ENCODE results near the gene EVI2B. TPM values are rescaled to one million over a fixed set of nuclear protein-coding genes. Genes with fewer than 3 reads are reported as not detected.
A peak's percentile ranks its signal among the peaks of the same experiment; 100 is the strongest.

EVI2B gene
- total RNA-seq, 4 donors from 2014 or later = 1.2 to 4.2 (median 2.5) TPM

- no peaks in the 10 kb centered on the region for H3K9me3 ChIP-seq
- no peaks in the 10 kb centered on the region for H3K27me3 ChIP-seq
- DNase-seq (no peak), ATAC-seq (no peak)
- in situ Hi-C loops (cut with MboI; ENCODE audit: low sequenced_read_pairs in 4 of 4) = loop anchor here in 1 of 4 donors (25.0 kb wide), 1 partner anchor 90 kb away; no protein-coding TSS in a partner anchor
- H3K4me1 ChIP-seq = no peaks in the 10 kb centered on the region
- H3K27ac ChIP-seq = no peak overlapping the region
- intact Hi-C loops (cut with DNase I; ENCODE audit: low total_unique reads) = no loop called here
- no peak for TF ChIP-seq CTCF (IDR thresholded peaks at IDR 0.05 in 4 of 5, conservative IDR thresholded peaks at IDR 0.05 in 1 of 5)
- TF ChIP-seq POLR2A (IDR thresholded peaks at IDR 0.05) = no peak
- H3K36me3 ChIP-seq = peaks cover 0 to 6% of the 10 kb centered on the region in 2 donors
- no peak overlapping the region for H3K4me3 ChIP-seq
These were observed 13.8 kb upstream of the EVI2B start for GRCh38 chr17:31327534-31328159.

GRCh38 chr17:31323551-31323950 lies 9.7 kb upstream of the EVI2B start:
- Histone ChIP-seq H3K27ac (no peak overlapping the region), H3K4me1 (no peaks in the 10 kb centered on the region), H3K27me3 (no peaks in the 10 kb centered on the region), H3K36me3 (peaks cover 0 to 6% of the 10 kb centered on the region in 2 donors), H3K4me3 (no peak overlapping the region), H3K9me3 (no peaks in the 10 kb centered on the region)
- intact Hi-C loops (cut with DNase I; ENCODE audit: low total_unique reads) = no loop called here
- ATAC-seq (no peak), DNase-seq (no peak)
- in situ Hi-C loops (cut with MboI; ENCODE audit: low sequenced_read_pairs in 4 of 4) = no loop called here
- TF ChIP-seq POLR2A (IDR thresholded peaks at IDR 0.05) = no peak
- no peak for TF ChIP-seq CTCF (IDR thresholded peaks at IDR 0.05 in 4 of 5, conservative IDR thresholded peaks at IDR 0.05 in 1 of 5)

- H3K36me3 ChIP-seq = peaks cover 0 to 6% of the 10 kb centered on the region in 2 donors
- no peak for DNase-seq
- no peaks in the 10 kb centered on the region for H3K27me3 ChIP-seq
- H3K9me3 ChIP-seq = no peaks in the 10 kb centered on the region
- no peak overlapping the region for H3K4me3 ChIP-seq
- TF ChIP-seq POLR2A (IDR thresholded peaks at IDR 0.05) (no peak), CTCF (IDR thresholded peaks at IDR 0.05 in 4 of 5, conservative IDR thresholded peaks at IDR 0.05 in 1 of 5) (no peak)
- ATAC-seq = no peak
- no peak overlapping the region for H3K27ac ChIP-seq
- in situ Hi-C loops (cut with MboI; ENCODE audit: low sequenced_read_pairs in 4 of 4) (no loop called here), intact Hi-C loops (cut with DNase I; ENCODE audit: low total_unique reads) (no loop called here)
- no peaks in the 10 kb centered on the region for H3K4me1 ChIP-seq
These were observed 8.1 kb upstream of the EVI2B start for GRCh38 chr17:31321966-31322365.

GRCh38 chr17:31321481-31321880 lies 7.6 kb upstream of the EVI2B start, which contains the start of gene EVI2A:
Gene EVI2A, minus strand, starts transcription at chr17:31321622. Its CDS starts 2,609 bp downstream, at chr17:31319013.
- ATAC-seq = no peak
- Histone ChIP-seq H3K27me3 (no peaks in the 10 kb centered on the region), H3K27ac (no peak within 1 kb of the TSS), H3K4me1 (no peaks in the 10 kb centered on the region), H3K36me3 (peaks cover 0 to 6% of the 10 kb centered on the region in 2 donors), H3K4me3 (peak within 1 kb of the TSS in 1 of 4 donors; percentile 17), H3K9me3 (no peaks in the 10 kb centered on the region)
- intact Hi-C loops (cut with DNase I; ENCODE audit: low total_unique reads) = no loop called here
- TF ChIP-seq CTCF (IDR thresholded peaks at IDR 0.05 in 4 of 5, conservative IDR thresholded peaks at IDR 0.05 in 1 of 5) = no peak
- no peak for TF ChIP-seq POLR2A (IDR thresholded peaks at IDR 0.05)
- in situ Hi-C loops (cut with MboI; ENCODE audit: low sequenced_read_pairs in 4 of 4) = no loop called here
- peak in 1 of 2 donors; percentile 10 for DNase-seq
